ENCODE data around the gene ZNF609.

Gene ZNF609

DNA sequence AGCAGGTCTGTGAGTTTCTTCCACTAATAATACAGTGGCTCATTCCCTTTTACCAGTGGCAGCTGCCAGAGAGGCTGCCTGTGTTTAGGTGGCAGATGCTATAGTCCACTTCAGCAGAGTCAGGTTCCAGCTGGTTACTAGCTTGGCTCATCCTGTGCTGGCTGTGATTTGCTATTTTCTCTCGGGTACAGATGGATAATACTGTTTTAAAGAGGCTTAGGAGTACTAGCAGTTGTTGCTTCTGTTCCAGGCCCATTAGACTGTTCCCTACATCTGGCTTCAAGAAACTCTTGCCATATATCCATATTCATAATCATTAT is 41.0 kb downstream of the ZNF609 start:
- no peak for TF ChIP-seq CREB5 (CRISPR knock-in tag; IDR thresholded peaks at IDR 0.05; ENCODE audit: low read depth)
- TF ChIP-seq RARB (CRISPR knock-in tag; IDR thresholded peaks at IDR 0.05): no peak
- TF ChIP-seq ISL1 (CRISPR knock-in tag; IDR thresholded peaks at IDR 0.05): no peak
- no peak for TF ChIP-seq ZNF565 (CRISPR knock-in tag; conservative IDR thresholded peaks at IDR 0.05; ENCODE audit: low read depth)
- no peak for TF ChIP-seq OSR1 (CRISPR knock-in tag; IDR thresholded peaks at IDR 0.05)
- no peak for ATAC-seq

DNA sequence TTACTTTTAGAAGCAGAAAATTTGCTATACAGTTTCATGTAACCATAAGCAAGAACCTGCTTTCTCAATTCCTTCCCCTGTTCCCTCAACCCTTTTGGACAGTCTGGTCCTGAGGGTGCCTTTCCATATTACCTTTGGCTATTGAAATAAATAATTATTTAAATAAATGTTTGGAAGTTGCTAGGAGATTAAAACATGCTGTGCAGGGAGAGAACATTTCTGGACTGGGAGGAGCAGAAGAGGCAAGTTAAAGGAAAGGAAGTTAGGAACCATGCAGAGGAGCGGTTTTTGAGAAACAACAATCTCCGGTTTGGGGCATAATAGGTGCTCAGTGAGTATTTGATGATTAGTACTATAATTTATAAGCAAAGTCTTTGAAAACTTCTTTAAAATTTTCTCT is 41.8 kb downstream of the ZNF609 start:
- ATAC-seq: no peak
- TF ChIP-seq ARNTL (CRISPR knock-in tag; IDR thresholded peaks at IDR 0.05; ENCODE audit: borderline replicate concordance, low read depth): no peak
- TF ChIP-seq ZFP3 (CRISPR knock-in tag; IDR thresholded peaks at IDR 0.05): no peak
- TF ChIP-seq ZNF565 (CRISPR knock-in tag; conservative IDR thresholded peaks at IDR 0.05; ENCODE audit: low read depth): no peak
- no peak for TF ChIP-seq ZNF70 (CRISPR knock-in tag; IDR thresholded peaks at IDR 0.05)
- no peak for TF ChIP-seq RARB (CRISPR knock-in tag; IDR thresholded peaks at IDR 0.05)
- no peak for TF ChIP-seq ISL1 (CRISPR knock-in tag; IDR thresholded peaks at IDR 0.05)
- TF ChIP-seq OSR1 (CRISPR knock-in tag; IDR thresholded peaks at IDR 0.05): no peak
- no peak for TF ChIP-seq SNAI2 (CRISPR knock-in tag; IDR thresholded peaks at IDR 0.05)
- no peak for TF ChIP-seq CREB5 (CRISPR knock-in tag; IDR thresholded peaks at IDR 0.05; ENCODE audit: low read depth)
- TF ChIP-seq TSHZ2 (CRISPR knock-in tag; IDR thresholded peaks at IDR 0.05): no peak
- no peak for TF ChIP-seq CSDC2 (CRISPR knock-in tag; IDR thresholded peaks at IDR 0.05)
- TF ChIP-seq ZFP30 (CRISPR knock-in tag; IDR thresholded peaks at IDR 0.05): no peak
- TF ChIP-seq ZNF8 (CRISPR knock-in tag; IDR thresholded peaks at IDR 0.05): no peak
- TF ChIP-seq POU6F1 (CRISPR knock-in tag; IDR thresholded peaks at IDR 0.05; ENCODE audit: borderline replicate concordance, low read depth): no peak
- TF ChIP-seq ESRRG (CRISPR knock-in tag; IDR thresholded peaks at IDR 0.05): no peak
- no peak for TF ChIP-seq GLIS3 (CRISPR knock-in tag; IDR thresholded peaks at IDR 0.05)
- no peak for TF ChIP-seq PATZ1 (CRISPR knock-in tag; IDR thresholded peaks at IDR 0.05; ENCODE audit: borderline replicate concordance)

DNA sequence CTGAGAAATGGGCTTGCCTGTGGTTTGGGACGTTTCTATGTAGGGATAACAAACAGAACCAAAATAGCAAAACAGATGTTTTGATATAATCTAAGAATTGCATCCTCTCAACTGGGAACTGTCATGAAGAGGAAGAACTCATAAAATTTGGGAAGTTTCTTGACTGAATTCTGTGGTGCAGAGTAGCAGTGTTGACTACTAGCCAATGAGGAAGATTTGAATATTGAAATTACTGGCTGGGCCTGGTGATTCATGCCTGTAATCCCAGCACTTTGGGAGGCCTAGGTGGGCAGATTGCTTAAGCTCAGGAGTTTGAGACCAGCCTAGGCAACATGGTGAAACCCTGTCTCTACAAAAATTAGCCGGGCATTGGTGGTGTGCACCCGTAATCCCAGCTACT is 42.2 kb downstream of the ZNF609 start:
- ATAC-seq: no peak; the same call in 2 of the 3 replicates
- TF ChIP-seq POU6F1 (CRISPR knock-in tag; IDR thresholded peaks at IDR 0.05; ENCODE audit: borderline replicate concordance, low read depth) (no peak), BACH2 (CRISPR knock-in tag; IDR thresholded peaks at IDR 0.05; ENCODE audit: borderline replicate concordance) (no peak), ZNF8 (CRISPR knock-in tag; IDR thresholded peaks at IDR 0.05) (no peak), CSRNP3 (CRISPR knock-in tag; IDR thresholded peaks at IDR 0.05) (no peak), TSHZ2 (CRISPR knock-in tag; IDR thresholded peaks at IDR 0.05) (no peak), OSR1 (CRISPR knock-in tag; IDR thresholded peaks at IDR 0.05) (no peak), TOX (CRISPR knock-in tag; IDR thresholded peaks at IDR 0.05; ENCODE audit: borderline replicate concordance) (no peak), ARNTL (CRISPR knock-in tag; IDR thresholded peaks at IDR 0.05; ENCODE audit: borderline replicate concordance, low read depth) (no peak), GLIS3 (CRISPR knock-in tag; IDR thresholded peaks at IDR 0.05) (no peak), ZNF70 (CRISPR knock-in tag; IDR thresholded peaks at IDR 0.05) (no peak), TCF4 (CRISPR knock-in tag; IDR thresholded peaks at IDR 0.05; ENCODE audit: borderline replicate concordance) (no peak)

Measured in SK-N-SH treated with all-trans-retinoic acid at 6 μM for 48 hours (cell line).